ENCODE measurements around the gene MINDY4.

The MINDY4 gene

DNA sequence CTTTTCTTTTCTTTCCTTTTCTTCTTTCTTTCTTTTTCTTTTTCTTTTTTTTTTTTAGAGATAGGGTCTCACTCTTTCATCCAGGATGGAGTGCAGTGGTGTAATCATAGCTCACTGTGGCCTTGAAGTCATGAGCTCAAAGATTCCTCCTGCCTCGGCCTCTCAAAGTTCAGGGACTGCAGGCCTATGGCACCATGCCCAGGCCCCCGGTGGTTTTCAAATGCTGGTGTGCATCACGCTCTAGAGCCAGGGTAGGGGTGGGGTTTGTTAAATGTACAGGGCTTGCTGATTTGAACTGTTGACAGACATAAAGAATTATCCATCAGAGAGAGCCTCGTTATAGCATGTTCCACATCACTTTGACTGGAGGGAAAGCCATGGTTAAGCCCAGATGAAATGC lies 5.8 kb downstream of the MINDY4 start:
- no peak for DNase-seq

DNA sequence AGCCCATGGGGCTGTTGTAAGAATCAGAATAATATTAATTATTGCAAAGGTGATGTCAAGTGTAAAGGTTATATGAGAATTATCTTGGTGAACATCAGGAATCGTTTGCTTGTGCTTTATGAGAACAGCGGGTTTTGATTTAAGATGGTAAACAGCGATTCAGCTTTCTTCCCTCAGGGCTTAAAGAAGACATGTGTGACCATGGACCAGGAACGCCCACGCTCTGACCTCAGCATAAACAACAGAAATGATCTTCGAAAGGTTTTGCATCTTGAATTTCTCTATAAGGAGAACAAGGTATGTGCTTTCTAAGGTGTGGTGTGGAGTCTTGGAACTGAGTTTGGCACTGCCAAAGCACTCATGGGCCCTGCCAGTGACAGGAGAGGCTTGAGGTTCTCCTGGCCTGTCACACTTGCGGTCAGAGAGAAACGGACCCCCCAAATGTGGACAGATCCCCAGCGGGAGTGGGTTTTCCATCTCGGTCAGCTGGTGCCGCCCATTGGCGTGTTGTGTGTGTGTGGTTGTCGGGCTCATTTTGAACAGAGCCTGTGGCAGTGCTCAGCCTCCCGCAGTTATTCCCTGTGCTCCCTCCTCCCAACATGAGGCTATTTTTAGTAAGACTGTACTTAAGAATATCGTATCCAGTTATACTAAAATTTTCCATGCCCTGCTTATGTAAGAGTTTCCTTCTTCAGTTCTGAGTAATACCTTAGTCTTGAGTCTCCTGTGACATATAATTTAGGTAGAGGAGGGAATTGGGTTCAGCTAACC lies 7.2 kb downstream of the MINDY4 start:
- no peak for DNase-seq

DNA sequence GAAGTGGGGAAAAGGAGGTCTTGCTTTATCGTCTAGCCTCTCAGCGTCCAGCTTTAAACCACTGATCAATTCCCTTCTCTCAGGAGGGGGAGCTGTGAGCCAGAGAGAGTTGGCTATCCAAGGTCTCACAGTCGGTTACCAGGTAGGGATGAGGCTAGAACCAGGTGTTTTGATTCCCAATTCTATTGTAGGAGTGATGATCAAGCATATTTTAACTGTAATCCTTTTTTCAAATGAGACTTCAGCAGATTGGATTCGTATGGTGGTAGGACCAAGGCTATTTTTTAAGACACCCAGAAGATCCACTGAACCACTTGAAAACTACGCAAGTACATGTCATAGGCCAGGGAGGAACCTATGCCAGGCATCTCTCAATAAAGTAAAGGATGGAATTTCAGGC lies 8.4 kb downstream of the MINDY4 start:
- no peak for DNase-seq

DNA sequence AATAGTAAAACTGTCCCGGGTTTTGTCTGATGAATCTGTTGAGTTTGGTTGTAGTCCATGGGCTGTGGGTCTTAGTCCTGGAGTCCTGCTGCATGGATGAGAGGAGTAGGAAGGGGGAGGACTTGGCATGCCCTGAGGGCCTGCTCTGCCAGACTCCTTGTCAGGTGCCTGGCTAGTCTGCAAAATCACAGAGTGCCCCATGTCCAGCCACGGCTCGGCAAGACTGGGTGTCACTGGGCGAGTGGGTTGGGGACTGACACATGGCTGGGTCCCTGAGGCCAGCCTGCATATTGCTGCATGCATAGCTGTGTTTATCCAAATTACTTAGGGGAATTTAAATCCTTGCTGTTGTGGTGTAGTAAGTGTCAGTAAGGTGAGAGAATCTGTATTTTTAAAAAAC lies 9.7 kb downstream of the MINDY4 start:
- no peak for DNase-seq

DNA sequence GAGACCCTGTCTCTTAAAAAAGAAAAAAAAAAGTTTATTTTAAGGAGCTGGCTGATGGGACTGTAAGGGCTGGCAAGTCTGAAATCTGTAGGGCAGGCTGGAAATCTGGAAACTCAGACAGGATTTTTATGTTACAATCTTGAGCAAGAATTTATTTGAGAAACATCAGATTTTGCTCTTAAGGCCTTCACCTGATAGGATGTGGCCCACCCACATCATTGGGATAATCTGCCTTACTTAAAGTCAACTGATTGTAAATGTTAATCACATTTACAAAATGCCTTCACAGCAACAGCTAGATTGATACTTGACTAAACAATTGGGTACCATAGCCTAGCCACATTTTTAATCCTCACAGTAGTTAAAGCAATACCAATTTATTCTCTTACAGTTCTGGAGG lies 11.5 kb downstream of the MINDY4 start:
- DNase-seq = no peak

DNA sequence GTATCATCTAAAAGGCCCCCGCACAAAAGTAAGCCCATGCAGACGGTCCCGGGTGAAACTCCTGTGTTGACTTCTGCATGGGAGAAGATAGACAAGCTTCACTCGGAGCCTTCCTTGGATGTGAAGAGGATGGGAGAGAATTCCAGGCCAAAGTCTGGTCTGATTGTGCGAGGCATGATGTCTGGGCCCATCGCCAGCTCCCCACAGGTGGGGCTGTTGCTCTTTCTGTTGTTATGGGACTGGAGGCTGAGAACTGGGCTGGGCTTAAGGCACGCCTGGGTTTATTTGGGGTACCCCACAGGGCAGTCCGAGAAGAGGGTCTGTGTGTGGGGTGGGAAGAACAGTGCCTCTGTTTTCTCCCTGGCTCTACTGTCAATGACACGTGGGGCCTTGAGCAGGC lies 14.6 kb downstream of the MINDY4 start:
- DNase-seq = no peak

DNA sequence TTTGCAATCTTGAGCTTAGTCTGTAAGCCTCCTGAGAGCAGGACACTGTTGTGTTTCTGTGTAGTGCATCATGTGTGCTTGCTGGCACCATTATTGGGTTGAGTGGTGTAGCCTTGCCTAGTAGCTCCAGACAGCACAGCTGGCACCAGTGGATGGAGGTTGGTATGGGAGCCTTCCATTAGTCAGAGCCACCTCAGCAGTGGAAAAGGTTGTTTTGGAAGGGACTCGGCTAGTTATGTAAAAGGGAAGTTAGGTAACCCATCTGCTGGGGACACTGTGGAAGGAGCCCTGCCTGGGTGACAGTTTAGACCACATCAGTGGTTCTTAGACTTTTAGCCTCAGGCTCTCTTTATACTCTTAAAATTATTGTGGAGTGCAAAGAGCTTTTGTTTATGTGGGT lies 16.3 kb downstream of the MINDY4 start:
- no peak for DNase-seq

DNA sequence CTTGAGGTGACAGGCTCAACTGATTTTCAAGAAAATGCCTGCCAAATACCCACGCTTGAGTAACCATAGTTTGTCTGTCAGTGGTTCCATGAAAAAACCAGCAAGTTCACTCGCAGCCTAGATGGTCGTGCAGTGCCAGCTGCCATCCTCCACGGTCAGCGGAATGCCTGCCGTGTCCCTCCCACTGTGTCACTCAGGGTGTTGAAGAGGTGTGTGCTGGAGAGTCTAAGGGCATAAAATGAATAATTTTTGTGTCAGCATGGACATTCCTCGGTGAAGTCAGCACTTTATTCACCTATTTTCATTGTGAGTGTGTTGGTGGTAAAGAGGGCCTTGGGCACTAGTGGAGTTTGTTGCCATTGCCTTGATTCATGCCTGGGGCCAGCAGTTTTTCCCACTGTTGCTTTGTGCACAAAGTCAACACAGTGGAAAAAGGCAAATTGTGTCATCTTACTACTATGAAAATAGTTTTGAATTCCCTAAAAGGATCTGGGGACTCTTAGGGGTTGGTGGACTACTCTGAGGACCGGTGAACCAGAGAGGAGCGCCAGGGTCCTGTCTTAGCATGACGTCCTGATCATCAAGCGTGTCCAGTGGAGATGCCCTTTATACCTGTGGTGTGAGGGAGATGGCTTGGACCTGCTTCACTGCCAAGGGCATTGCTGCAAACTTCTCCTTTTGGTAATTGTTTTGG lies 17.6 kb downstream of the MINDY4 start:
- no peak for DNase-seq

DNA sequence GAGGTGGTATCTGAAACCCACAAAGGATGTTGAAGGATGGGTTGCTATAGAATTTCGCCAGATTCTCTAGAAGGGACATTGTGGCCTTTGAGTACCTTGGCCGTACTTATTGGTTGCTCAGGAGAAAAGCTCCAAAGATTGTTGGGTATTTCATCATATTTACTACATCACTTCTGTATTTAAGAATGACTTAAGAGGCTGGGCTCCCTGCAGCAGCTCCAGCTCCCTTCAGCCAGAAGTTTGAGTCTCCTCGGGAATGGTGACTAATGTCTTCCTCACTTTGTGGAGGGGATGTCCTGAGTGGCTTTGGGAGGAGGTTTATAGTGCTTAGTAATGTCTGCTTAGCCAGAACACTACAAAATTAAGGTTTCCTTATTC lies 18.1 kb downstream of the MINDY4 start:
- no peak for DNase-seq

DNA sequence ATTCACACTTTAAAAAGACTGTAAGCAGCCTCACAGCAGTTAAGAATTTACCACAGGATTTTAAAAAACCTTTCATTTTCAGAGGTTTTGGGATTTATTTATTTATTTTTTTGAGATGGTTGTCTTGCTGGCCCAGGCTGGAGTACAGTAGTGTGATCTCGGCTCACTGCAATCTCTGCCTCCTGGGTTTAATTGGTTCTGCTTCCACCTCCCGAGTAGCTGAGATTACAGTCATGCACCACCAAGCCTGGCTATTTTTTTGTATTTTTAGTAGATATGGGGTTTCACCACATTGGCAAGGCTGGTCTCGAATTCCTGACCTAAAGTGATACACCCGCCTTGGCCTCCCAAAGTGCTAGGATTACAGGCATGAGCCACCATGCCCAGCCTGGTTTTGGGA lies 19.1 kb downstream of the MINDY4 start:
- no peak for DNase-seq

DNA sequence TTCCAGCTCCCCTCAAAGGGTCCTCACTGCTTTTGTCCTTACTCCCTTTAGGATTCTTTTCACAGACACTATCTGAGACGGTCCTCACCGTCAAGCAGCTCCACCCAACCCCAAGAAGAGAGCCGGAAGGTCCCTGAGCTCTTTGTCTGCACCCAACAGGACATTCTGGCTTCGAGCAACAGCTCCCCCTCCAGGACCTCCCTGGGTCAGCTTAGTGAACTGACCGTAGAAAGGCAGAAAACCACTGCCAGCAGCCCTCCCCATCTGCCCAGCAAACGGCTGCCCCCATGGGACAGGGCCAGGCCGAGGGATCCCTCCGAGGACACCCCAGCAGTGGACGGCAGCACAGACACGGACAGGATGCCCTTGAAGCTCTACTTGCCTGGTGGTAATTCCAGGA lies 19.9 kb downstream of the MINDY4 start:
- no peak for DNase-seq

DNA sequence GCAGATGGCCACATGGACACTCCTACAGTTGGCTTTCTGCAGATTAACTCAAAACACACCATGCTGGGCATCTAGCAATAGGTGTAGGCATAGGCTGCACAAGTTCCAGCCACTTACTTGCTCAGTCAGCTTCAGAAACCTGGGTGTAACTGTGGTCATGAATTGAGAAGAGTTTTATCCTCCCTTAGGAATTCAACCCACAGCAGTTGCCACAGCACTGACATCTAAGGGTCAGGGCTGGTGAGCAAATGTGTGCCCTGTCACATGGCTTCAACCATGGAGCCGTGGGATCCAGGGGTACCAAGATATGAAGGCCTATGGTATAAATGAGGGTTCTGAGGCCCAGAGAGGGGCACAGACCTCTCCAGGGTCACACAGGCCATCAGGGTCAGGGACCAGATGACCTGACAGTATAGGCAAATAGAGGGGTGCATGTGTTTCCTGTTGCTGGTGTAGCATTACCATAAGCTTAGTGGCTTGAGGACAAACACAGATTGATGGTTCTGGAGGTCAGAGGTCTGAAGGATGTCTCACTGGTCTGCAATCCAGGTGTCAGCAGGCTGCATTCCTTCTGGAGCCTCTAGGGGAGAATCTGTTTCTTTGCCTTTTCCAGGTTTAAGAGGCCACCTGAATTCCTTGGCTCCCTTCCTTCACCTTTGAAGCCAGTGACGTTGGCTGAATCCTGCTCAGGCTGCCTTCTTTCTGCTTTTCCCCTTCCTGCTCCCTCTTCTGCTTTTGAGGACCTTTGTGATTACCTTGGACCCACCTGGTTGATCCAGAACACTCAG lies 24.1 kb downstream of the MINDY4 start:
- DNase-seq = no peak

DNA sequence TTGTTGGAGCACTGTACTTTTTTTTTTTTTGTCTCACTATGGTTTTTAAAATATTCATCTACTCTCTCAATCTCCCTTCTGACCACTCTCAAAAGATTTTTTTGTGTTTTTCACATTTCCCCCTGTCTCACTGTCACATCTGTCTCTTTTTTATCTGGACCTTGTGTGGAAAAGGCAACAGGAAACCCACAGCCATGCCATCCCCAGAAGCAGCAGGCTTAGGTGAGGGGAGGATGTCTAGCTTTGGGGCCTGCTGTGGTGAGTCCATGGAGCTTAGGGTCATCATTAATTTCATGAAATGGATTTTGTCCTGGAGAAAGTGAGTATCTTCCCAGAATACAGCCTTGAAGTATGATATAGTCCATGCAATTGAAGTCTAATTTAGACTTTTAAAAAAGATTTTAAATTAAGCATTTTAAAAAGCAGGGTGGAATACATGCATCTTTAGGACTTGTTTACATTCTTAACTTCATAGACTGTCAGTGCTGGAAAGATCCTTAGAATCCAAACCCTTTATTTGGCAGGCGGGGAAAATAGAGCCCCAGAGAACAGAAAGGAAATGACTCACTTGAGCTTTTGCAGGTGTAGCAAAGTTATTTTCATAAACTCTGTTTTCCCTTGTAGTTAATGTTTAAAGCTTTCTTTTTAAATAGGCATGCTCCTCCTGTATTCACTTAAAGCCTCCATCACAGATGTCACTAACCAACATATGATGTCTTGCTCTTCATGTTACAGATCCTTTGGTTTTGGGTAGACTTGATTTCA lies 25.1 kb downstream of the MINDY4 start:
- no peak for DNase-seq

DNA sequence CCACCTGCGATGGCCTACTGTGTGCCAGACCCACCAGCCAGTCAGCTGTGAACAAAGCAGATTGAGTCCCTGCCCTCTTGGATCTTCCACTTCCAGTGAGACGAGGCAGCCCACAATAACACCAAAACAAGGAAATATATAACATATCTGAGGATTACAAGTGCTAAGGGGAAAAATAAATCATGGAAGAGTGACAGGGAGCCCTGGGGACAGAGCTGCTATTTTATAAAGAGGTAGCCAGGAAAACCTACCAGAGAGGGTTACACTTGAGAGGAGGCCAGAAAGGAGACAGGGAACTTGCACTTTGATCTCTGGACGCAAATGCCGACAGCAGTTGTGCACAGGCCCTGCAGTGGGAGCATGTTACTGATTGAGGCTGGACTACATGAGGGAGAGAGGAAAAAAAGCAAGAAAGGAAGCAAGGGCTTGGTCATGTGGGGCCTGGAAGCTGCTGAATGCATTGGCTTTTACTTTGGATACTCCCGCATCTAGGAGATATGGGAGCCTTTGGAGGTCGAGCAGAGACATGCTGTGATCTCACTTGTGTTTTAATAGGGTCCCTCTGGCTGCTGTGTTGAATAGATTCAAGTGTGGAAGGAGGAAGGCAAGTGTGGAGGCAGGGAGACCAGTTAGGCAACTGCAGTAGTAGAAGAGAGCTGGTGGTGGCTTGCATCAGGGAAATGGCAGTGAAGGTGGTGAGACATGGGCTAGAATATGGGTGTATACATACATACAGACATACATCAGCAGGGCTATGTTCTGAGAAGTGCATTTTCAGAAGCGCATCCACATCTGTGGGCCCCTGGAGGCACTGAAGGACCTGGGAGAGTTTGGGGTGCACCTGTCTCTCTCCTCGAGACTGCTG lies 26.2 kb downstream of the MINDY4 start:
- no peak for DNase-seq

DNA sequence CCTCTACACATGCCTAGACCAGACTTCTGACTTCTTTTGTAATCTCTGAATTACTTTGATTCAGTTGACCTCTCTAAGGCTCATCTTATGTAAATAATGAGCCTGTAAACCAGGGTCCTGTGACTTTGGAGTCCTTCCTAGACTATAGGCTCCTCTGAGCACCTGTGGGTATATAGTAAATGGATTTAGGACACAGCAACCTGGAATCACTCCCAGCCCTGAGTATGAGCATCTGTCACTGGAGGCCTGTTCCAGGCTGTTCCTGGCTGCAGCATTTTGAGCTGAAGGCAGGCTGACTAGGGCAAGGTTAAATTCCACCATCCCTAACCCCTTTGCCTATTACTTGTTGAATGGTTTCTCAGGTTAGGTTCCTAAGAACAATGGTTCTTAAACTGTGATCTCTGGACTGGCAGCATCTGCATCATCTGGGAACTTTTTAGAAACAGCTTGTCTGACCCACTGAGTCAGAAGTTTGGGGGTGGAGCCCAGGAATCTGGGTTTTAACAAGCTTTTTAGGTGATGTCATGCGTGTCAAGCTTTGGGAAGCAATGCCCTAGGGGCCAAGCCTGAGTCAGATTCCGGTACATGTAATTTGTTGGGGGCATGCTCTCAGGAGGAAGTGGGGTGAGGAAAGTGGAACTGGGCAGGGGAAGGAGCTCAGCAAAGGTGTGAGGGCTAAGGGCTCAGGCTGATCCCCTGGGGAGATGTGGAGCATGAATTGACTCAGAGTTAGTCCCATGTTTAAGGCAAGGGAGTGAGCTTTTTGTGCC lies 28.2 kb downstream of the MINDY4 start:
- DNase-seq = no peak

DNA sequence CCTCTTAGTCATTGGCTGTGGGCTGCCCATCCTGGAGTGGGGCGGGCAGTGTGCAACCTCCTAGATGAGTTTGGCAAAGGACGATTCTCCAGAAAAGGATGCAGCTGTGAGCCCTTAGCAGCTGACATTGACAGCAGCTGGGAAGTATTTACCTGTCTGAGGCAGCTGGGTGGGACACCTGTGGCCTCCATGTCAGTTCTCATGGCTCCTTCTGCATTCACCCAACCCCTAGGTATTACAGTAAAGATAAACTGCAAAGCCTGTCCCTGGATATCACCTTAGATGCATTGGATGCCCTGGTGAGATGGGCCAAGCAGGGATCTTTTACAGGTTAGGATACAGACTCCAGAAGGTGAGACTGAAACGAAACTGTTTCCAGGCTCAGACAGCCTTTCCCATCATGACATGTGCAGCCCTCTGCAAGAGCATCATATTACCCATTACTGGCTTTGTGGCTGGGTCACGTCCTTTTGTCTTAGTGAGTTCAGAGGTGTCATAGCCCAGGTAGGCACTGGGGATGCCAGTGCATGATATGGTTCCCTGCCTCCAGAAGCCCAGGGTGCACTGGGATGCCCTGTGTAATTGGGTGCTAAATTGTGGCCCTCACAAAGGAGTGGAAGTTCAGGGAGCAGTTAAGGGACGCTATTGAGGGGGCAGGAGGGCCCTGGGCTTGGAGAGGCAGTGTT lies 28.9 kb downstream of the MINDY4 start:
- DNase-seq = no peak

DNA sequence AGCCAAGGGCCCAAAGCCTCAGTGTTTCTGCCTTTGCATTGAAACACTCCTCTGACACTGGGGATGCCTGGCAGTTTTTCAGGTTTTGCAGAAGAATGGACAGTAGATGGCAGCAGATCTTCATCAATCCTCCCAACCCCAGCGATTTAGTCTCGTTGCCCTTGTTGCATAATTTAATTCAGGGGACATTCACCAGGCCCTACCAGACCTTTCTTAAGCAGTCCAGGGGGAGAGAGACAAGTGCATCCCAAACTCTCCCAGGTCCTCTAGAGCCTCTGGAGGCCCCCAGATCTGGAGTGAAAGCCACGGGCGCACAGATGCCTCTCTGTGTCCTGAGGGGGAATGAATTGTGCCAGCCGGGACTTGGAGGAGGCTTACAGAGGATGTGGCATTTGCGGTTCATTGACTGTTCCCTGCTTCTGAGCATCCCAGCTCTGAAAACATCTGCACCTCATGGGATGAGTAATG lies 29.6 kb downstream of the MINDY4 start:
- peak in 1 of 2 donors; percentile 17 for DNase-seq

DNA sequence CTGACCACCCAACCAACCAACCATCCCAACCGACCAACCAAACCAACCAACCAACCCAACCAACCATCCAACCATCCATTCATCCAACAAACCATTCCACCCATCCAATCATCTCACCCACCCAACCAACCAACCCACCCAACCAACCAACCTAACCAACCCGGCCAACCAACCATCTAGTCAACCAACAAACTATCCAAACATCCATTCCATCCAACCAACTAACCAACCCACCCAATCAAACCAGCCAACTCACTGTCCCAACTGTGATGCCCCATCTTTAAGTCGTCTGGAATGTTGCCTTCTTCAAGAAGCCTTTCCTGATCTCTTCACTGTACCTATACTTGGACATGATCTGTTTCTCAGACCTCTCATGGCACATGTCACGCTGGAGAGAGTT lies 31.6 kb downstream of the MINDY4 start:
- DNase-seq = no peak

DNA sequence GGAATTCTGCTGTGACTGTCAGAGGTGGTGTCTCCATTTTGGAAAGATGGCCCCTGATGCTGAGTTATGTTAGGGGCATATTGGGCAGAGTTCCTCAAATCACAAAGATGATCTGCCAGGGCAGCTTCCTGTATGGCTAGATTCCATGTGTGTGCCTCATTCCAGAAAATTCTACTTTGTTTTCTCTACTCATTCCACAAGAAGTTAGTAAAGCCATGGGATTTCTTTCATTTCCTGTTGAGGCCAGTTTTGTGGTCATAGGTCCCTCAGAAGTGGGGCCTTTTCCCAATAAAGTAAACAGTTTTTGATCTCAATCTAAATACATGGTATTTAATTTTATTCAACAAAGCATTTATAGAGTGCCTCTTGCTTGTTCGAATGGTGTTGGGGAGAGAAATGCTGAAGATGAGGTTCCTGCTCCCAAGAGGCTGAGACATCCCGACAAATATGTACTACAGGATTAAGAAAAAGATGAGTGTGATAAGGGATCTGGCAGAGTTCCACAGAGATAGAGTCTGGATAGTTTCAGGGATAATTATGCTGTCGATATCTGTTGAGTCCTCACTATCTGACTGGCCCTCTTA lies 33.0 kb downstream of the MINDY4 start:
- DNase-seq = no peak

DNA sequence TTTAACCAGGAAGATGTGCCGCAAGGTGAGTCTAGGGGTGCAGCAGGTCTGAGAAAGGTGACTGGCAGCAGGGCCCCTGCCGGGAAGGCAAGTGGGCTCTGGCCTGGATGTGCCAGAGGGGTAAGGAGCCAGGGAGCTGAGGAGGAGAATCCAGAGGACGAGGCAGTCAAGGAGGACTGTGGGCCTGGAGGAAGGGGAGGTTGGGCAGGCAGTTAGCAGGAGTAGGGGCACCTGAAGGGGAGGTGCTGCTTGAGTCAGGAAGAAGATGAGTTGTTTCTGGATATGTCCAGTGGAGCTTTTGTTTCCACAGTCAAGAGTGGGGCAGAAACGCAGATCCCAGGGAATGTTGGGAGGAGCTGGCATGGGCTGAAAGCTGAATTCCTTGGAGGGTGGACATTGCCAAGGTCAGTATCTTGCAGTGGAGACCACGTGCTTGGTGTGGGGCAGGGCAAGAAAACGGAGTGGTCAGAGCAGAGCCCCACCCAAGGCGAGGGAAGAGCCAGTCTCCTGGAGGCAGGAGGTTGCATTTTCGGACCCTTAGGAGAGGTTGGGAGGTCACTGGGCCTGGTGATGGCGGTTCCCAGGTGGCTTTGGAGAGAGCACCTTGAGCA lies 34.0 kb downstream of the MINDY4 start:
- no peak for DNase-seq
